Calu3 (cell line): ENCODE data around the gene PARD3. TPM values are rescaled to one million over a fixed set of nuclear protein-coding genes. Genes with fewer than 3 reads are reported as not detected.

Source experiments
- BruUV-seq: library from RNA; stranded (reverse); fragments of 400-500 nt; replicated peaks from 2 replicates; lab custom pipeline; 2021; lab: Mats Ljungman, UMichigan
- CTCF ChIA-PET: fragments of 300-600 bp; sonication (Branson Sonifier 250); formaldehyde crosslinking; loops from one replicate; lab custom pipeline; 2022; ENCODE audit warnings: antibody characterized with exemption; lab: Charles Lee
- DNase-seq: peaks from one replicate; pipeline ENCODE4 v3.0.0; 2022
- H3K27ac Mint-ChIP-seq: one replicate; pipeline ENCODE4 v1.8.0; 2022; ENCODE audit warnings: mixed read lengths; ENCODE audit not compliant: unreplicated experiment
- H3K27me3 Mint-ChIP-seq: one replicate; pipeline ENCODE4 v1.8.0; 2022; ENCODE audit warnings: mixed read lengths; ENCODE audit not compliant: unreplicated experiment
- H3K36me3 Mint-ChIP-seq: one replicate; pipeline ENCODE4 v1.8.0; 2022; ENCODE audit warnings: mild to moderate bottlenecking, moderate library complexity, mixed read lengths; ENCODE audit not compliant: insufficient read depth, unreplicated experiment
- H3K4me1 Mint-ChIP-seq: one replicate; pipeline ENCODE4 v1.8.0; 2022; ENCODE audit warnings: mild to moderate bottlenecking, low read depth, mixed read lengths; ENCODE audit not compliant: unreplicated experiment
- H3K4me3 Mint-ChIP-seq: one replicate; pipeline ENCODE4 v1.8.0; 2022; ENCODE audit warnings: mild to moderate bottlenecking, low read depth, moderate library complexity, mixed read lengths; ENCODE audit not compliant: unreplicated experiment
- H3K9me3 Mint-ChIP-seq: one replicate; pipeline ENCODE4 v1.8.0; 2022; ENCODE audit warnings: low read depth, mixed read lengths; ENCODE audit not compliant: unreplicated experiment
- CTCF ChIP-seq: fragments of 200-600 bp; IDR thresholded peaks from one replicate; pipeline ENCODE4 v1.8.0; 2022; ENCODE audit warnings: antibody characterized with exemption; ENCODE audit not compliant: unreplicated experiment
- intact Hi-C: fragments of 100-400 bp; cut with micrococcal nuclease; formaldehyde crosslinking; loops from one replicate; pipeline ENCODE4 v1.10.0; 2022; ENCODE audit not compliant: unreplicated experiment
- total RNA-seq: library from RNA; stranded (reverse); gene quantifications from 2 replicates; pipeline ENCODE4 v1.2.3, GENCODE V29; 2022

PARD3 gene
- total RNA-seq, 1 experiment from 2014 or later, result 62.4 TPM

- Mint-ChIP-seq H3K4me3 (no peak overlapping the region), H3K9me3 (no peaks in the 10 kb centered on the region), H3K4me1 (no peaks in the 10 kb centered on the region), H3K27me3 (no peaks in the 10 kb centered on the region), H3K36me3 (no peaks in the 10 kb centered on the region), H3K27ac (no peak overlapping the region)
- intact Hi-C loops, result no loop called here
- no TSS peak for BruUV-seq
- no peak for TF ChIP-seq CTCF
- no peak for DNase-seq
- CTCF ChIA-PET, result no interaction called here
These were observed 622.5 kb downstream of the PARD3 start for GRCh38 chr10:34192646-34193045.

GRCh38 chr10:34191406-34191805, 623.7 kb downstream of the PARD3 start:
- DNase-seq, result no peak
- no peak overlapping the region for H3K4me3 Mint-ChIP-seq
- H3K27me3 Mint-ChIP-seq, result no peaks in the 10 kb centered on the region
- no peak for TF ChIP-seq CTCF
- no peaks in the 10 kb centered on the region for H3K36me3 Mint-ChIP-seq
- CTCF ChIA-PET, result interaction anchor here (0.7 kb wide), 1 partner anchor 249 kb away, joined by 3 read pairs; no protein-coding TSS in a partner anchor
- H3K9me3 Mint-ChIP-seq, result no peaks in the 10 kb centered on the region
- H3K27ac Mint-ChIP-seq, result no peak overlapping the region
- BruUV-seq, result no TSS peak
- H3K4me1 Mint-ChIP-seq, result no peaks in the 10 kb centered on the region
- intact Hi-C loops, result no loop called here

- H3K4me3 Mint-ChIP-seq, result no peak overlapping the region
- CTCF ChIA-PET, result interaction anchor here (0.7 kb wide), 1 partner anchor 250 kb away, joined by 3 read pairs; no protein-coding TSS in a partner anchor
- intact Hi-C loops, result no loop called here
- BruUV-seq, result no TSS peak
- no peaks in the 10 kb centered on the region for H3K9me3 Mint-ChIP-seq
- no peak overlapping the region for H3K27ac Mint-ChIP-seq
- H3K4me1 Mint-ChIP-seq, result peaks cover 4% of the 10 kb centered on the region
- H3K36me3 Mint-ChIP-seq, result no peaks in the 10 kb centered on the region
- no peak for DNase-seq
- TF ChIP-seq CTCF, result no peak
- H3K27me3 Mint-ChIP-seq, result no peaks in the 10 kb centered on the region
These were observed 624.5 kb downstream of the PARD3 start for GRCh38 chr10:34190580-34190979.

- no peak overlapping the region for H3K27ac Mint-ChIP-seq
- no peak overlapping the region for H3K4me3 Mint-ChIP-seq
- intact Hi-C loops, result no loop called here
- H3K4me1 Mint-ChIP-seq, result peaks cover 11% of the 10 kb centered on the region
- H3K27me3 Mint-ChIP-seq, result no peaks in the 10 kb centered on the region
- no peaks in the 10 kb centered on the region for H3K9me3 Mint-ChIP-seq
- DNase-seq, result no peak
- no peaks in the 10 kb centered on the region for H3K36me3 Mint-ChIP-seq
- no peak for TF ChIP-seq CTCF
- no TSS peak for BruUV-seq
- CTCF ChIA-PET, result no interaction called here
These were observed 625.3 kb downstream of the PARD3 start for GRCh38 chr10:34189830-34190229.
